Panc1 (cell line): ENCODE measurements around the gene C1QL3. TPM values are rescaled to one million over a fixed set of nuclear protein-coding genes. Genes with fewer than 3 reads are reported as not detected.

Experiments used
- ATAC-seq: fragments of 200-7000 bp; cut with Tn5 transposase; 2 replicates; pipeline ENCODE4 v1.9.1; 2020; ENCODE audit warnings: mild to moderate bottlenecking, moderate library complexity
- BruUV-seq: library from RNA; stranded (reverse); fragments of 400-500 nt; replicated peaks from 2 replicates; lab custom pipeline; 2021; lab: Mats Ljungman, UMichigan
- CTCF ChIA-PET: fragments of 300-600 bp; sonication (Branson Sonifier 250); formaldehyde crosslinking; loops from one replicate; lab custom pipeline; 2022; ENCODE audit warnings: antibody characterized with exemption; lab: Charles Lee
- POLR2A ChIA-PET: fragments of 300-600 bp; sonication (Branson Sonifier 250); formaldehyde crosslinking; loops from one replicate; lab custom pipeline; 2022; ENCODE audit warnings: antibody characterized with exemption; lab: Charles Lee
- DNase-seq: peaks from one replicate; pipeline ENCODE4 v3.0.0-alpha.2; 2010; ENCODE audit warnings: low read depth, low spot score
- H3K27ac ChIP-seq: 2 replicates; pipeline ENCODE4 v1.5.1; 2011; ENCODE audit warnings: mild to moderate bottlenecking, low read length, inconsistent platforms
- H3K27me3 ChIP-seq: fragments of 200-500 bp; sonication (Bioruptor generic); 2 replicates; pipeline ENCODE4 v1.6.0; 2014; ENCODE audit warnings: low read length, inconsistent platforms; ENCODE audit not compliant: control insufficient read depth, insufficient read depth
- H3K36me3 ChIP-seq: fragments of 200-500 bp; sonication (Bioruptor generic); 2 replicates; pipeline ENCODE4 v1.5.1; 2014; ENCODE audit warnings: inconsistent platforms, mild to moderate bottlenecking, low read length, moderate library complexity; ENCODE audit not compliant: control insufficient read depth, insufficient read depth
- H3K4me1 ChIP-seq: 2 replicates; pipeline ENCODE4 v1.5.1; 2011; ENCODE audit warnings: inconsistent platforms, mild to moderate bottlenecking, low read length, moderate library complexity; ENCODE audit not compliant: control insufficient read depth, insufficient read depth
- H3K4me3 ChIP-seq, 2 experiments: 2 replicates each; pipeline ENCODE4 v1.5.1; 2011 to 2012; ENCODE audit warnings: low read depth in 2 of 2, low read length in 2 of 2, mild to moderate bottlenecking in 2 of 2, inconsistent platforms in 1 of 2, moderate library complexity in 1 of 2
- H3K9me3 ChIP-seq: fragments of 200-500 bp; sonication (Bioruptor generic); 2 replicates; pipeline ENCODE4 v1.5.1; 2014; ENCODE audit warnings: low read depth, mild to moderate bottlenecking, inconsistent platforms, low read length, moderate library complexity; ENCODE audit not compliant: control insufficient read depth, insufficient read depth
- CTCF ChIP-seq: fragments of 450-650 bp; IDR thresholded peaks from 2 replicates; pipeline ENCODE4 v1.5.1; 2017; ENCODE audit warnings: mild to moderate bottlenecking
- POLR2AphosphoS5 ChIP-seq: IDR thresholded peaks from 2 replicates; pipeline ENCODE4 v1.6.1; 2012; ENCODE audit warnings: mild to moderate bottlenecking, low read depth, low read length, moderate library complexity
- REST ChIP-seq, 2 experiments: IDR thresholded peaks; 2 replicates each; pipeline ENCODE4 v1.6.1; 2011 to 2012; ENCODE audit warnings: low read depth in 2 of 2, control low read depth in 1 of 2, low read length in 1 of 2, mild to moderate bottlenecking in 1 of 2, moderate library complexity in 1 of 2; ENCODE audit not compliant: insufficient read depth in 1 of 2
- SIN3A ChIP-seq: IDR thresholded peaks from 2 replicates; pipeline ENCODE4 v1.6.1; 2012; ENCODE audit warnings: low read depth, mild to moderate bottlenecking, low read length, moderate library complexity, borderline replicate concordance; ENCODE audit not compliant: insufficient read depth
- TCF7L2 ChIP-seq: IDR thresholded peaks from 2 replicates; pipeline ENCODE4 v1.6.1; 2011; ENCODE audit warnings: mild to moderate bottlenecking, low read depth, low read length, inconsistent platforms
- in situ Hi-C: cut with HindIII; loops from 2 replicates; pipeline ENCODE4 v1.10.0; 2016; ENCODE audit warnings: low sequenced_read_pairs, low pct_unique_long_range_greater_than_20kb
- intact Hi-C: fragments of 100-400 bp; cut with micrococcal nuclease; formaldehyde crosslinking; loops from one replicate; pipeline ENCODE4 v1.10.0; 2022; ENCODE audit not compliant: unreplicated experiment
- total RNA-seq: library from RNA; stranded (reverse); gene quantifications from one replicate; pipeline ENCODE4 v1.2.1, GENCODE V29; 2021; ENCODE audit not compliant: unreplicated experiment

C1QL3 gene
- total RNA-seq, 1 experiment from 2014 or later, result not detected

GRCh38 chr10:16481052-16481728 lies 40.5 kb downstream of the C1QL3 start:
- H3K9me3 ChIP-seq, result no peaks in the 10 kb centered on the region
- BruUV-seq, result no TSS peak
- POLR2A ChIA-PET, result no interaction called here
- CTCF ChIA-PET, result no interaction called here
- TF ChIP-seq REST (IDR thresholded peaks at IDR 0.05; ENCODE audit: insufficient read depth in 1 of 2, low read depth in 2 of 2, low read length in 1 of 2) (no peak), POLR2AphosphoS5 (no peak), CTCF (no peak), TCF7L2 (no peak), SIN3A (no peak)
- H3K4me3 ChIP-seq, result no peak overlapping the region
- in situ Hi-C loops, result no loop called here
- H3K27ac ChIP-seq, result no peak overlapping the region
- DNase-seq (no peak), ATAC-seq (no peak)
- intact Hi-C loops, result no loop called here
- no peaks in the 10 kb centered on the region for H3K27me3 ChIP-seq
- no peaks in the 10 kb centered on the region for H3K4me1 ChIP-seq
- H3K36me3 ChIP-seq, result no peaks in the 10 kb centered on the region

GRCh38 chr10:16478801-16479200 lies 42.9 kb downstream of the C1QL3 start:
- BruUV-seq, result no TSS peak
- Histone ChIP-seq H3K4me3 (no peak overlapping the region), H3K27me3 (no peaks in the 10 kb centered on the region), H3K4me1 (no peaks in the 10 kb centered on the region), H3K9me3 (no peaks in the 10 kb centered on the region), H3K36me3 (no peaks in the 10 kb centered on the region), H3K27ac (no peak overlapping the region)
- DNase-seq (no peak), ATAC-seq (no peak)
- TF ChIP-seq POLR2AphosphoS5, result no peak
- no peak for TF ChIP-seq SIN3A
- TF ChIP-seq TCF7L2, result no peak
- no peak for TF ChIP-seq REST (IDR thresholded peaks at IDR 0.05; ENCODE audit: insufficient read depth in 1 of 2, low read depth in 2 of 2, low read length in 1 of 2)
- no peak for TF ChIP-seq CTCF
- in situ Hi-C loops (no loop called here), intact Hi-C loops (no loop called here)
- CTCF ChIA-PET, result no interaction called here
- POLR2A ChIA-PET, result no interaction called here
